Neural cell (in vitro differentiated cells): ENCODE results near the gene SV2C. TPM values are rescaled to one million over a fixed set of nuclear protein-coding genes. Genes with fewer than 3 reads are reported as not detected.

ENCODE experiments used
- H2AFZ ChIP-seq: fragments of 200-600, 300-800 bp; sonication (generic), shearing (Covaris generic); 2 replicates; pipeline ENCODE4 v1.6.0; 2014; ENCODE audit warnings: low read depth, mild to moderate bottlenecking, antibody characterized with exemption, low read length, moderate library complexity
- H3F3A ChIP-seq: fragments of 200-600 bp; shearing (Covaris generic); 2 replicates; pipeline ENCODE4 v1.6.1; 2016; ENCODE audit warnings: mild to moderate bottlenecking, moderate library complexity, mixed read lengths, antibody characterized with exemption, low read length; ENCODE audit not compliant: insufficient read depth, poor library complexity, severe bottlenecking
- H3K27ac ChIP-seq: fragments of 200-600, 300-800 bp; sonication (generic), shearing (Covaris generic); 2 replicates; pipeline ENCODE4 v1.5.1; 2014; ENCODE audit warnings: mild to moderate bottlenecking, low read length, moderate library complexity
- H3K27me3 ChIP-seq: fragments of 300-800, 200-600 bp; sonication (generic), shearing (Covaris generic); 2 replicates; pipeline ENCODE4 v1.6.0; 2014; ENCODE audit warnings: mild to moderate bottlenecking, low read depth, low read length, moderate library complexity; ENCODE audit not compliant: insufficient read depth
- H3K36me3 ChIP-seq: fragments of 300-800, 200-600 bp; sonication (generic), shearing (Covaris generic); 2 replicates; pipeline ENCODE4 v1.5.1; 2014; ENCODE audit warnings: mild to moderate bottlenecking, antibody characterized with exemption, low read length, moderate library complexity; ENCODE audit not compliant: insufficient read depth
- H3K4me2 ChIP-seq: fragments of 300-800, 200-600 bp; sonication (generic), shearing (Covaris generic); 2 replicates; pipeline ENCODE4 v1.6.0; 2014; ENCODE audit warnings: mild to moderate bottlenecking, low read length
- H3K4me3 ChIP-seq: fragments of 300-800, 200-600 bp; sonication (generic), shearing (Covaris generic); 2 replicates; pipeline ENCODE4 v1.5.1; 2014; ENCODE audit warnings: mild to moderate bottlenecking, low read length, moderate library complexity
- H3K79me2 ChIP-seq: fragments of 200-600 bp; shearing (Covaris generic); replicated peaks from 2 replicates; pipeline ENCODE4 v1.6.0; 2014; ENCODE audit warnings: mild to moderate bottlenecking, low read length, moderate library complexity; ENCODE audit not compliant: insufficient read depth
- H3K9ac ChIP-seq: fragments of 300-800, 200-600 bp; sonication (generic), shearing (Covaris generic); 2 replicates; pipeline ENCODE4 v1.6.1; 2016; ENCODE audit warnings: mild to moderate bottlenecking, low read length, mixed read lengths
- H3K9me2 ChIP-seq: fragments of 200-600 bp; shearing (Covaris generic); 2 replicates; pipeline ENCODE4 v1.6.1; 2016; ENCODE audit warnings: mild to moderate bottlenecking, low read length, mixed read lengths; ENCODE audit not compliant: insufficient read depth
- H3K9me3 ChIP-seq: fragments of 200-600, 300-800 bp; sonication (generic), shearing (Covaris generic); 2 replicates; pipeline ENCODE4 v1.6.1; 2016; ENCODE audit warnings: mild to moderate bottlenecking, mixed run types, low read length, moderate library complexity, mixed read lengths
- H4K20me1 ChIP-seq: fragments of 200-600 bp; shearing (Covaris generic); 2 replicates; pipeline ENCODE4 v1.6.1; 2016; ENCODE audit warnings: mild to moderate bottlenecking, mixed run types; ENCODE audit not compliant: insufficient read depth
- EP300 ChIP-seq: fragments of 450-650 bp; conservative IDR thresholded peaks from 2 replicates; pipeline ENCODE4 v1.6.1; 2014; ENCODE audit warnings: antibody characterized with exemption, mild to moderate bottlenecking, moderate library complexity; ENCODE audit not compliant: poor library complexity, severe bottlenecking
- EZH2 ChIP-seq: fragments of 200-600, 300-800 bp; shearing (Covaris generic), sonication (generic); IDR thresholded peaks from 2 replicates; pipeline ENCODE4 v1.6.1; 2014; ENCODE audit warnings: antibody characterized with exemption, low read length, borderline replicate concordance, mild to moderate bottlenecking; ENCODE audit not compliant: insufficient read depth, poor library complexity, severe bottlenecking
- MXI1 ChIP-seq: fragments of 450-650 bp; conservative IDR thresholded peaks from 2 replicates; pipeline ENCODE4 v1.6.1; 2014; ENCODE audit warnings: antibody characterized with exemption, mild to moderate bottlenecking; ENCODE audit not compliant: poor library complexity, severe bottlenecking
- POLR2AphosphoS5 ChIP-seq: IDR thresholded peaks from 2 replicates; pipeline ENCODE4 v1.6.1; 2012
- RAD21 ChIP-seq: fragments of 450-650 bp; conservative IDR thresholded peaks from 2 replicates; pipeline ENCODE4 v1.6.1; 2014; ENCODE audit warnings: antibody characterized with exemption, mild to moderate bottlenecking, moderate library complexity
- REST ChIP-seq: IDR thresholded peaks from 2 replicates; pipeline ENCODE4 v1.6.1; 2012; ENCODE audit warnings: borderline replicate concordance
- SMC3 ChIP-seq: fragments of 450-650 bp; conservative IDR thresholded peaks from 2 replicates; pipeline ENCODE4 v1.6.1; 2014; ENCODE audit warnings: antibody characterized with exemption, mild to moderate bottlenecking, moderate library complexity; ENCODE audit not compliant: poor library complexity
- TAF1 ChIP-seq: IDR thresholded peaks from 2 replicates; pipeline ENCODE4 v1.6.1; 2012; ENCODE audit warnings: low read depth
- polyA plus RNA-seq: library from polyadenylated mRNA; depleted of rRNA; stranded (reverse); fragments of >200 nt; gene quantifications from 2 replicates; pipeline ENCODE4 v1.2.3, GENCODE V29; 2014
- TF ChIP-seq, protein P1 (sequence below): fragments of 450-650 bp; IDR thresholded peaks from 2 replicates; pipeline ENCODE4 v1.5.1; 2014; ENCODE audit warnings: antibody characterized with exemption, mild to moderate bottlenecking, moderate library complexity; ENCODE audit not compliant: poor library complexity, severe bottlenecking

The SV2C gene
- polyA plus RNA-seq, 1 donor from 2014 or later = 0.45 TPM

- H3K4me2 ChIP-seq = no peak overlapping the region
- H2AFZ ChIP-seq = no peak overlapping the region
- H4K20me1 ChIP-seq = no peaks in the 10 kb centered on the region
- no peak overlapping the region for H3K27ac ChIP-seq
- H3F3A ChIP-seq = no peaks in the 10 kb centered on the region
- H3K9me3 ChIP-seq = no peaks in the 10 kb centered on the region
- no peaks in the 10 kb centered on the region for H3K79me2 ChIP-seq
- TF ChIP-seq RAD21 (no peak), EZH2 (no peak), EP300 (no peak), REST (no peak), POLR2AphosphoS5 (no peak), MXI1 (no peak), TAF1 (no peak), SMC3 (no peak)
- TF ChIP-seq, protein P1, sequence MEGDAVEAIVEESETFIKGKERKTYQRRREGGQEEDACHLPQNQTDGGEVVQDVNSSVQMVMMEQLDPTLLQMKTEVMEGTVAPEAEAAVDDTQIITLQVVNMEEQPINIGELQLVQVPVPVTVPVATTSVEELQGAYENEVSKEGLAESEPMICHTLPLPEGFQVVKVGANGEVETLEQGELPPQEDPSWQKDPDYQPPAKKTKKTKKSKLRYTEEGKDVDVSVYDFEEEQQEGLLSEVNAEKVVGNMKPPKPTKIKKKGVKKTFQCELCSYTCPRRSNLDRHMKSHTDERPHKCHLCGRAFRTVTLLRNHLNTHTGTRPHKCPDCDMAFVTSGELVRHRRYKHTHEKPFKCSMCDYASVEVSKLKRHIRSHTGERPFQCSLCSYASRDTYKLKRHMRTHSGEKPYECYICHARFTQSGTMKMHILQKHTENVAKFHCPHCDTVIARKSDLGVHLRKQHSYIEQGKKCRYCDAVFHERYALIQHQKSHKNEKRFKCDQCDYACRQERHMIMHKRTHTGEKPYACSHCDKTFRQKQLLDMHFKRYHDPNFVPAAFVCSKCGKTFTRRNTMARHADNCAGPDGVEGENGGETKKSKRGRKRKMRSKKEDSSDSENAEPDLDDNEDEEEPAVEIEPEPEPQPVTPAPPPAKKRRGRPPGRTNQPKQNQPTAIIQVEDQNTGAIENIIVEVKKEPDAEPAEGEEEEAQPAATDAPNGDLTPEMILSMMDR = no peak
- no peak overlapping the region for H3K4me3 ChIP-seq
- H3K27me3 ChIP-seq = no peaks in the 10 kb centered on the region
- no peaks in the 10 kb centered on the region for H3K36me3 ChIP-seq
- no peak overlapping the region for H3K9ac ChIP-seq
- no peaks in the 10 kb centered on the region for H3K9me2 ChIP-seq
These were observed 114.5 kb downstream of the SV2C start for GRCh38 chr5:76197726-76198125.

DNA sequence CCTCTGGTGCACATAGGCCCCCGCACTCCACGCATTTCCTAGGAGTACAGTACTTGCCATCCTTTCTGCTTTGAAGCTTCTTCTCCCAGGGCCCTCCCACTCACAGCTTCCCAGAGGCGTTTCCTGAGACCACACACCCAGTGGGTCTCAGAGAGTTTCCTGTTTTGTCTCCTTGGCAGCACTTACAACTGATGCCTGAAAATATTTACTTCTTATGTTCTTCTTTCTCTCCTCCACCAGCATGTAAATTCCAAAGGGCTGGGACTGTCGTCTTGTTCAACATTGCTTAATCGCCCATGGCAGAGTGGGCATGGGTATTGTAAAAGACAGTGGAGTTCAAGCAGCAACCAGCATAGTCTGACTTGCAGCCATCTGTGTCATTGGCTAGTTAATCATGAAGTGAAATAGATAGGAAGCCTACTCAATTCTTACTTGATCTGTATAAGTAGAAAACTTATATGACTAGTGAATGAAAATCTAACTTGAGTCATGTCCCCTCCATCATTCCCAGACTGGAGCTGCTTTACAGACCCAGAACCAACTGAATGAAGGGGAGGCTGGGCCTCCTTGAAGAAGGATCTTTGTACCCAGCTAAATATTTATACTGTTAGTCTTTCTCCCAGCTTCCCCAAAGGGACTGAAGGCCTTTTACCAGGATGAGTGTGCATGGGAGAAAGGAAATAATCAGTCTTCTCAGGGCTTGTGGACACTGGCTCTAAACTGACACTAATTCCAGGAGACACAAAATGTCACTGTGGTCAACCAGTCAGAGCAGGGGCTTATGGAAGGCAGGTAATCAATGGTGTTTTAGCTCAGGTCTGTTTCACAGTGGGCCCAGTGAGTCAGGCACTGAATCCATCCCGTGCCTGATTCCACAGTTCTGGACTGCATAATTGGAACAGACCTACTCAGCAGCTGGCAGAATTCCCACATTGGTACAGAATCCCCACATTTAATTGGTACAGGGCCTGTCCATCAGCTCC is 116.4 kb downstream of the SV2C start:
- no peak overlapping the region for H3K27ac ChIP-seq
- no peak overlapping the region for H3K9ac ChIP-seq
- H3K9me3 ChIP-seq = no peaks in the 10 kb centered on the region
- no peaks in the 10 kb centered on the region for H3K9me2 ChIP-seq
- no peaks in the 10 kb centered on the region for H3K36me3 ChIP-seq
- no peaks in the 10 kb centered on the region for H3F3A ChIP-seq
- H3K4me2 ChIP-seq = no peak overlapping the region
- H3K27me3 ChIP-seq = no peaks in the 10 kb centered on the region
- TF ChIP-seq, protein P1 = no peak
- no peak for TF ChIP-seq REST
- TF ChIP-seq POLR2AphosphoS5 = no peak
- no peak for TF ChIP-seq RAD21
- no peak for TF ChIP-seq EZH2
- TF ChIP-seq SMC3 = no peak
- TF ChIP-seq MXI1 = no peak
- no peak for TF ChIP-seq TAF1
- TF ChIP-seq EP300 = no peak
- H3K4me3 ChIP-seq = no peak overlapping the region
- no peaks in the 10 kb centered on the region for H4K20me1 ChIP-seq
- H3K79me2 ChIP-seq = no peaks in the 10 kb centered on the region
- no peak overlapping the region for H2AFZ ChIP-seq
